GM23248 (cell line): ENCODE data around the gene IDH3B.

Experiments
- EZH2 ChIP-seq: fragments of 200-600 bp; sonication (generic); IDR thresholded peaks from 2 replicates; pipeline ENCODE4 v1.6.1; 2018; ENCODE audit warnings: antibody characterized with exemption, mild to moderate bottlenecking; ENCODE audit not compliant: insufficient read depth, poor library complexity, severe bottlenecking
- EZH2phosphoT487 ChIP-seq: fragments of 200-600 bp; sonication (generic); IDR thresholded peaks from 2 replicates; pipeline ENCODE4 v1.6.1; 2018; ENCODE audit warnings: antibody characterized with exemption, moderate library complexity, mild to moderate bottlenecking, low read depth; ENCODE audit not compliant: insufficient read depth

GRCh38 chr20:2696646-2697045 lies 32.6 kb upstream of the IDH3B start:
- no peak for TF ChIP-seq EZH2phosphoT487
- no peak for TF ChIP-seq EZH2
